Activated naive CD8-positive, alpha-beta T cell treated with anti-CD3 and anti-CD28 coated beads, Interleukin-2, amount 10 ng/mL, durations not matched to agents 7 days and 5 days (primary cell): ENCODE data around the gene RAB11FIP4. TPM values are rescaled to one million over a fixed set of nuclear protein-coding genes. Genes with fewer than 3 reads are reported as not detected.

Source experiments
- ATAC-seq: fragments of 150-1000 bp; cut with Tn5 transposase; one replicate; pipeline ENCODE4 v1.10.0; 2021; ENCODE audit warnings: low read depth, moderate library complexity
- POLR2A ChIA-PET: fragments of 350-600 bp; sonication (Branson Sonifier 250); formaldehyde crosslinking; loops from one replicate; lab custom pipeline; 2021; ENCODE audit warnings: antibody characterized with exemption; lab: Charles Lee
- DNase-seq: peaks from one replicate; pipeline ENCODE4 v3.0.0; 2021
- H3K27ac Mint-ChIP-seq: one replicate; pipeline ENCODE4 v1.8.0; 2022; ENCODE audit warnings: mild to moderate bottlenecking, mixed read lengths
- H3K27me3 Mint-ChIP-seq: one replicate; pipeline ENCODE4 v1.8.0; 2022; ENCODE audit warnings: mild to moderate bottlenecking, moderate library complexity, mixed read lengths
- H3K36me3 Mint-ChIP-seq: one replicate; pipeline ENCODE4 v1.8.0; 2021; ENCODE audit warnings: mild to moderate bottlenecking, mixed read lengths
- H3K4me1 Mint-ChIP-seq: one replicate; pipeline ENCODE4 v1.8.0; 2021; ENCODE audit warnings: mixed read lengths
- H3K4me3 Mint-ChIP-seq: one replicate; pipeline ENCODE4 v1.8.0; 2022; ENCODE audit warnings: mild to moderate bottlenecking, moderate library complexity, mixed read lengths
- H3K9me3 Mint-ChIP-seq: one replicate; pipeline ENCODE4 v1.8.0; 2021; ENCODE audit warnings: mixed read lengths
- total RNA-seq, 2 experiments: library from RNA; stranded (reverse); gene quantifications; one replicate each; pipeline ENCODE4 v1.2.3, GENCODE V29; 2021

Gene RAB11FIP4
- total RNA-seq, 2 experiments from 2014 or later, result 38.5 to 42.0 TPM

DNA sequence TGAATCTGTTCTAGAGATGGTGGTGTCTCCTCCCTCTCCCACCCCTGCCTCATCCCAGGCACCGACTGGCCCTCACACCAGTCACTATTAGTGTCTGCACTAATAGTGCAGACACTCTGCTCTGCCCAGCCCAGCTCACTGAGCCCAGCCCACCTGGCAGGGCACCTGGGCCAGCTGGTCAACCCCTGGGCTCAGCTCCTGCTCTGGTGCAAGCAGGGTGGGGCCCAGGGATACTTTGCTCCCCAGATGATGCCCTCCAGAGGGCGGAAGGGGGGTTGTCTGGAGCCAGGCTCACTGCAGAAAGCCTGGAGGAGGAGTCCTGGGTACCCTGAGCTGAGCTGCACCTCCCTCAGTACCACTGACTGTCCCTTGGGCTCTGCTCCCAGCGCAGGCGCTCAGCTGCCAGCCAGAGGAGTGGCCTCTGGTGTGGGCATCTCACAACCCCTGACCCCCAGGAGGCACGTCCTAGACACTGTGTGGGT is 14.5 kb downstream of the RAB11FIP4 start:
- Mint-ChIP-seq H3K36me3 (no peaks in the 10 kb centered on the region), H3K4me1 (no peaks in the 10 kb centered on the region), H3K4me3 (no peak overlapping the region), H3K9me3 (no peaks in the 10 kb centered on the region), H3K27ac (no peak overlapping the region), H3K27me3 (peaks cover 12% of the 10 kb centered on the region)
- DNase-seq (no peak), ATAC-seq (no peak)
- POLR2A ChIA-PET, result no interaction called here

DNA sequence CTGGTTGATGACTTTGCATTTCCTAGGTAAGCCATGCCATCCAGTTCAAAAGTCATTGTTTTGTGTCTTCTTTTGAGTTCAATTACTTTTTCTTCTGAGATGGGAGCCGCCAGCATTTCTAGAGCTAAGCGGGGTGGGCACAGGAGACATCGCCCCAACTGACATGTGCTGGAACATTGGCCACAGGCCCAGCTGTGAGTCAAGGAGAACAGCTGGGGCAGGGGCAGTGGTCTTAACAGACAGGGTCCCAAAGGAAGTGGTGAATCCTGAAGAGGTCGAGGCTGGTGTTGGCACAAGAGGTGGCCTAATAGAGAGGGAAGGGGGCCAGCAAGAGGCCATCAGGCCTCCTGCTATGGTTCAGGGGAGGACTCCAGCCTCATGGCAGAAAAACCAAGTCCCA is 17.1 kb downstream of the RAB11FIP4 start:
- H3K27me3 Mint-ChIP-seq, result peaks cover 12% of the 10 kb centered on the region
- no peak overlapping the region for H3K4me3 Mint-ChIP-seq
- DNase-seq, result no peak
- POLR2A ChIA-PET, result no interaction called here
- no peaks in the 10 kb centered on the region for H3K4me1 Mint-ChIP-seq
- ATAC-seq, result no peak
- no peaks in the 10 kb centered on the region for H3K36me3 Mint-ChIP-seq
- no peak overlapping the region for H3K27ac Mint-ChIP-seq
- H3K9me3 Mint-ChIP-seq, result no peaks in the 10 kb centered on the region

GRCh38 chr17:31411707-31412285 is 20.3 kb downstream of the RAB11FIP4 start:
- no peaks in the 10 kb centered on the region for H3K36me3 Mint-ChIP-seq
- DNase-seq (no peak), ATAC-seq (no peak)
- H3K4me3 Mint-ChIP-seq, result no peak overlapping the region
- no peaks in the 10 kb centered on the region for H3K9me3 Mint-ChIP-seq
- peaks cover 9% of the 10 kb centered on the region for H3K27me3 Mint-ChIP-seq
- no peaks in the 10 kb centered on the region for H3K4me1 Mint-ChIP-seq
- H3K27ac Mint-ChIP-seq, result no peak overlapping the region
- POLR2A ChIA-PET, result no interaction called here

DNA sequence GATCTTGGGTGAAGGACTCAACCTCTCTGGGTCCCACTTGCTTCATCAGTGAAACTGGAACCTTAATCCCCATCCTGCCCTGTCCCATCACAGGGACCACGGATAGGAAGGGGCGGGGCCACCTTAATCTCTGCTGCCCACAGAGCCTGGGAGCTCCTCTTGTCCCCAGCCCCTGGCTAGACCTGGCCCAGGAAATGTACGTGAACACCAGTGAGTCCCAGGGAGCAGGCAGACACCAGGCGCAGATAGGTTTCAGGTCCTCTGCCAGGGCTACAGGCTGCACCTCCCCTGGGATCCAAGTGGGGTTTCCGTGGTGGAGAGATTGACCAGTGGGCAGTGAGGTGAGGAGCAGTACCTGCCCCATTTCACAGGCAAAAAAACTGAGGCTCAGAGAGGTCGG is 21.0 kb downstream of the RAB11FIP4 start:
- H3K4me3 Mint-ChIP-seq, result no peak overlapping the region
- no peaks in the 10 kb centered on the region for H3K4me1 Mint-ChIP-seq
- DNase-seq, result no peak
- H3K27ac Mint-ChIP-seq, result no peak overlapping the region
- peaks cover 6% of the 10 kb centered on the region for H3K27me3 Mint-ChIP-seq
- POLR2A ChIA-PET, result no interaction called here
- ATAC-seq, result no peak
- H3K36me3 Mint-ChIP-seq, result no peaks in the 10 kb centered on the region
- no peaks in the 10 kb centered on the region for H3K9me3 Mint-ChIP-seq

- Mint-ChIP-seq H3K4me1 (no peaks in the 10 kb centered on the region), H3K27ac (no peak overlapping the region), H3K9me3 (no peaks in the 10 kb centered on the region), H3K4me3 (no peak overlapping the region), H3K36me3 (no peaks in the 10 kb centered on the region), H3K27me3 (peaks cover 6% of the 10 kb centered on the region)
- ATAC-seq (no peak), DNase-seq (no peak)
- POLR2A ChIA-PET, result no interaction called here
Observed at GRCh38 chr17:31413081-31413799, 21.8 kb downstream of the RAB11FIP4 start.

- H3K9me3 Mint-ChIP-seq, result no peaks in the 10 kb centered on the region
- H3K27ac Mint-ChIP-seq, result no peak overlapping the region
- POLR2A ChIA-PET, result no interaction called here
- ATAC-seq, result no peak
- H3K4me1 Mint-ChIP-seq, result no peaks in the 10 kb centered on the region
- H3K4me3 Mint-ChIP-seq, result no peak overlapping the region
- no peak for DNase-seq
- no peaks in the 10 kb centered on the region for H3K36me3 Mint-ChIP-seq
- H3K27me3 Mint-ChIP-seq, result peaks cover 6% of the 10 kb centered on the region
Observed at GRCh38 chr17:31413874-31414549, 22.5 kb downstream of the RAB11FIP4 start.

GRCh38 chr17:31414550-31414918 is 23.1 kb downstream of the RAB11FIP4 start:
- POLR2A ChIA-PET, result no interaction called here
- Mint-ChIP-seq H3K4me1 (no peaks in the 10 kb centered on the region), H3K9me3 (no peaks in the 10 kb centered on the region), H3K27me3 (peaks cover 3% of the 10 kb centered on the region), H3K4me3 (no peak overlapping the region), H3K36me3 (no peaks in the 10 kb centered on the region), H3K27ac (no peak overlapping the region)
- DNase-seq, result no peak
- no peak for ATAC-seq

GRCh38 chr17:31415004-31415454 is 23.6 kb downstream of the RAB11FIP4 start:
- no peak overlapping the region for H3K27ac Mint-ChIP-seq
- DNase-seq (no peak), ATAC-seq (no peak)
- H3K9me3 Mint-ChIP-seq, result no peaks in the 10 kb centered on the region
- no peaks in the 10 kb centered on the region for H3K4me1 Mint-ChIP-seq
- H3K4me3 Mint-ChIP-seq, result no peak overlapping the region
- POLR2A ChIA-PET, result interaction anchor here (1.1 kb wide), 1 partner anchor 18 kb away, joined by 3 read pairs; no protein-coding TSS in a partner anchor
- peaks cover 5% of the 10 kb centered on the region for H3K27me3 Mint-ChIP-seq
- H3K36me3 Mint-ChIP-seq, result no peaks in the 10 kb centered on the region

- Mint-ChIP-seq H3K4me1 (no peaks in the 10 kb centered on the region), H3K36me3 (no peaks in the 10 kb centered on the region), H3K27ac (no peak overlapping the region), H3K9me3 (no peaks in the 10 kb centered on the region), H3K27me3 (peaks cover 5% of the 10 kb centered on the region), H3K4me3 (no peak overlapping the region)
- no peak for DNase-seq
- POLR2A ChIA-PET, result interaction anchor here (1.1 kb wide), 1 partner anchor 17 kb away, joined by 3 read pairs; no protein-coding TSS in a partner anchor
- ATAC-seq, result no peak
Observed at GRCh38 chr17:31415640-31416502, 24.4 kb downstream of the RAB11FIP4 start.

DNA sequence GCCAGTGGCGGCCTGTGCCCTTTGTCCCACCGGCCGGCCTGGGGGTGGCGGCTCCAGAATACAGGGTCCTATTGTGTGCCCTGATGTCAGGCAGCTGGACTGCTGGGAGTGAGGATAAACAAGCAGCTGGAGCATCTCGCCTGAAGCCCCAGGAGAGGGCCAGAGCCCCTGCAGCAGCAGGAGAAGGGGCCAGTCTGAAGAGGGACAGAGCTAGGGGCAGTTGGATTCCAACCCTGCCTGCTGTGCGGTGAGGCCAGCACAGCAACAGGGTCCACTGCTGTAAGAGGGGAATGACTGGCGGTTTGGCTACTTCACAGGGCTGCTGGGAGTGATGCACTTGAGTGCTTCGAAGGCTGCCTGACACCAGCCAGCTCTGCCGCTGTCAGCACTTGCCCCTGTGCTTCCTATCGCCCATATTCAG is 25.0 kb downstream of the RAB11FIP4 start:
- Mint-ChIP-seq H3K27me3 (peaks cover 8% of the 10 kb centered on the region), H3K36me3 (no peaks in the 10 kb centered on the region), H3K4me3 (no peak overlapping the region), H3K4me1 (no peaks in the 10 kb centered on the region), H3K27ac (no peak overlapping the region), H3K9me3 (no peaks in the 10 kb centered on the region)
- ATAC-seq (no peak), DNase-seq (no peak)
- POLR2A ChIA-PET, result no interaction called here

DNA sequence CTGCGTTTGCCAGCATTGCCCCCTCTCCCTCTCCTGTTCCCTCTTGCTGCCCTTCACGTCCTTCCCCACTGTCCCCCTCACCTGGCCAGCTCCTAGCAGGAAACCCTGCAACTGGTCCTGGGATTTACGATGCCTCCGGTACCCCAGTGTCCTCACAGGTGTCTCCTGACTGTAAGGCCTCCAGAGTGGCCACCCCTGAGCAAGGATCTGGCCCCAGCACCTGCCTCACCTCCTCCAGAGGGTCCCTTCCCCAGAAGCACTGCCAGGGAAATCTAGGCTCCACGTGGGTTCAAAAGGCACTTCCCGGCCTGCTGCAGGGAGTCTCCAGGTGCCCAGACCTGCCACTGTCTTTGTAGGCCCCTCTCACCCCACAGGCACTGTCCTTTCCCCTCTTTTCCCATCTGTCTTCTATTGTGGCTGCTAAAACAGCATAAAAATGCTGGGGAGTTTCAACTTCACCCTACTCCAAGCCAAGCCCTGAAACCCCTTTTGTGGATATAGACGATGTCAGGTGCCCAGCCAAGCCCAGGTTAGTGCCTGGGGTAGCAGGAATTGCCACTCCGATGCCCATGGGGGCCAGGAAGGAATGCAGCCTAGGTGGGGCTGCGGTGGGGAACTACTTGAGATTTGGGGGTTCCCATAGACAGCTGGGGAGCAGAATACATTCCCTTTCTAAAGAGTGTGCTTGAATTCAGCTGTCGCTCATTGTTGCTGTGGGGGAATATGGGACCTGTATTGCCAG is 25.7 kb downstream of the RAB11FIP4 start:
- POLR2A ChIA-PET, result no interaction called here
- Mint-ChIP-seq H3K9me3 (peaks cover under 1% of the 10 kb centered on the region), H3K4me3 (no peak overlapping the region), H3K36me3 (no peaks in the 10 kb centered on the region), H3K27ac (no peak overlapping the region), H3K4me1 (no peaks in the 10 kb centered on the region), H3K27me3 (peaks cover 10% of the 10 kb centered on the region)
- DNase-seq (no peak), ATAC-seq (no peak)

GRCh38 chr17:31418773-31419350 is 27.4 kb downstream of the RAB11FIP4 start:
- Mint-ChIP-seq H3K36me3 (no peaks in the 10 kb centered on the region), H3K27me3 (peaks cover 19% of the 10 kb centered on the region), H3K4me1 (no peaks in the 10 kb centered on the region), H3K9me3 (peaks cover 3% of the 10 kb centered on the region), H3K27ac (no peak overlapping the region), H3K4me3 (no peak overlapping the region)
- DNase-seq, result no peak
- no peak for ATAC-seq
- POLR2A ChIA-PET, result no interaction called here
